ENCODE data around the gene NVL.

Gene NVL

DNA sequence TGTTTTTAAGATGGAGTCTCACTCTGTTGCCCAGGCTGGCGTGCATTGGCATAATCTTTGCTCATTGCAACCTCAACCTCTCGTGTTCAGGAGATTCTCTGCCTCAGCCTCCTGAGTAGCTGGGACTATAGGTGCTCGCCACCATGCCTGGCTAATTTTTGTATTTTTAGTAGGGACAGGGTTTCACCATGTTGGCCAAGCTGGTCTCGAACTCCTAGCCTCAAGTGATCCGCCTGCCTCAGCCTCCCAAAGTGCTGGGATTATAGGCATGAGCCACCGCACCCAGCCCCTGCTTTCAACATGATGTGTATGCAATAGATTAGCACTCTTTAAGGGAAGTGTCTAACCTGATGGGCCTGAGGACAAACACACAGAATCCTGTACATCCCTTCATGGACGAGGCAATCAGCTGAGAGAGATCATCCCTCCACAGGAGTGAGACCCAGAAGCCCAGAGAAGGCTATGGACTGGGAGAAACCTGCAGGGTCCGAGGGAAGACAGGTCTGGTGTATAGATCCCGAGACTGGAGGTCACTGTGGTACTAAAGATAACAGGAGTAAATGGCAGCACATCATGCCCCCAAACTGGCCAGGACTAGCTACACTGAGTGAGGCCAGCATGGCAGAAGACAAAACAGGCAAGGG lies 152.5 kb downstream of the NVL start:
- Mint-ChIP-seq H3K9me3 (no peaks in the 10 kb centered on the region), H3K4me1 (ENCODE audit: low read depth) (peaks cover 20% of the 10 kb centered on the region), H3K4me3 (no peak overlapping the region), H3K36me3 (ENCODE audit: low read depth) (peaks cover 3% of the 10 kb centered on the region), H3K27ac (no peak overlapping the region), H3K27me3 (ENCODE audit: low read depth) (peaks cover 10% of the 10 kb centered on the region)
- DNase-seq (ENCODE audit: low spot score), result no peak

Measured in T-helper 2 cell treated with Interferon-gamma antibody and Interleukin-4, amounts not matched to agents 5 μg/mL and 100 μg/mL, for 36 hours (primary cell).